OCI-M2 (cell line): Measurements from ENCODE around the gene GAP43.
"Not testable (repeated sequence)": the region's sequence is repeated elsewhere in the genome, so short reads cannot be mapped to it uniquely, and the experiment has no call there.

Experiments
- DNase-seq: peaks from one replicate; lab custom pipeline; 2025; ENCODE audit not compliant: unreplicated experiment; lab: John Stamatoyannopoulos, UW

Gene GAP43

DNA sequence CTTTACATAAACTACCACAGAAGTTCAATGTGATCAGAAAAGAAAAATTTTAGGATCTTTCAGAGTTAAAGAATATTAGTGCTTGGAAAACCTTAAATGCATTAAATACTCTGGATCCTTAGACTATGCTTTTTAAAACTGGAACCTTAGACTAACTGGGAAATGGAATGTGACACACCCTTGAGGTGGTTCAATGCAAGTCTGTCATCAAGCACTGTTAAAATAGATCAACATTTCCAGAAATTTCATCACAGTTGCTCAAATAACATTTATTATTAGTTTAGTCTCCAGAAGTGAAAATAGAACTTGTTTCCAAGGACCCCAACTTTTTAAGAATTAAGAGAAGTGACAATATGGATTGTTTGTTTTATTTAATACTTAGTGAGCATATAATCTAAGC lies 71.8 kb downstream of the GAP43 start:
- DNase-seq, result no peak

DNA sequence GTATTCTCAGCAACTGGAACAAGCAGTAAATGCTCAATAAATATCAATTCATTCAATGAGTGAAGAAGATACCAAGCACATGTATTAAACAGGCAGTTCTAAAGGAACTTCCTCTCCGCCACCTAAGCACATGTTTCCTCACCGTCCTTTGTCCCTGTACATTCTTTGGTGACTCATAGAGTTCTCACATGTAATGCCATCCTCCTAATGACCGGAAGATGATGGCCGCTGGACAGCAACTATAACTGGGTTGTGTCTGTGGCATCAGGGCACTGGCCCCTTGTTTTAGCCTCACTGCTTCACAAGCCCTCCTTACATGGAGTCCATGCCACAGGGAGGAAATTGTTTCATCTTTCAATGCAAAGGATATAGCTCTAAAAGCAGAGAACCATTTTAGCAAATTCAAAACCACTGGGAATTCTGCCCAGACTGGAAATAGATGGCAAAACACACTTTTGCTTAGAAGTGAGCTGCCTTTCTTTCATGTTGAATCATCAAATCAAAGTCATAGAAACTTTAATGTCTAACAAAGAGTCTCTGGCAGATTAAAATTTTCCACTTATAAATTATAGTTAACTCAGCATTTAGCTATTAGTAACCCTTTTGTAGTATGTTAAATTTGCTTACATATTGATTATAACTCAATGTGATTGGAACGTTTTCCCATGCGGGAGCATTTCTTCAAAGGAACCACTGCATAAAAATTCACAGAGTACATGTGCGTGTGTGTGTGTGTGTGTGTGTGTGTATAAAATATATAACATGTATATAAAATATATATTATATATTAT lies 74.1 kb downstream of the GAP43 start:
- DNase-seq, result no peak

DNA sequence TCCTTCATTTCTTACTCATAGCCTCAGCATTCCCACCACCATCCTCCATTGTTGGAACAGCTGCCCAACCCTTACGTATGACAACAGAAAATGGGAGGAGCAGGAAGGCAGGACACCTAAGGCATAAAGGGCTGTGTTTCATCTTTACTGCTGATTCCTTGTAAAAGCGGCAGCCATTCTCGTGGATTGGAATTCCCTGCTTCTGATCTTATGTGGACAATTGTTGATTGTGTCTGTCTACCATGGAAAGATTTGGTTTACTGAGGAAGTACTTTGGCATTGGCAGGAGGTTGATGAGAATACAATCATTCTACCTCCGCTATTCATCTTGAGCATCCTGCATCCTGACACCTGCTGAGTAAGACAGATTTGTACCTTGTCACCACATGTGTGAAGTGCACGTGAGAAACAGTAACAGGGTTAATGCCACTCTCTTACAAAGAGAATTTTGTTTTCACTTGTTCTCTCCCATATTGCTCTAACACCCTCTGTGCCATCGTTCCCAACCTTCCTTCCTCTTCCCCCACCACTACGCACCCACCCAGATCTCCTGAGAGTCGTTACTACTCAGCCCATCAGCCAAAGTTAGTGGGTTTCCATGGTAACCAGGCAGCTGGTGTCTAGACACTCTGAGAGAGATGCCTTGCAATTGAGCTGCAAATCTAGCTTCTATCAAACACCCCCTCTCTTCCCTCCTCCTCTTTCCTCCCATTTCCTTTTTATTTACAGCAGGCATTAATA lies 75.7 kb downstream of the GAP43 start:
- no peak for DNase-seq

DNA sequence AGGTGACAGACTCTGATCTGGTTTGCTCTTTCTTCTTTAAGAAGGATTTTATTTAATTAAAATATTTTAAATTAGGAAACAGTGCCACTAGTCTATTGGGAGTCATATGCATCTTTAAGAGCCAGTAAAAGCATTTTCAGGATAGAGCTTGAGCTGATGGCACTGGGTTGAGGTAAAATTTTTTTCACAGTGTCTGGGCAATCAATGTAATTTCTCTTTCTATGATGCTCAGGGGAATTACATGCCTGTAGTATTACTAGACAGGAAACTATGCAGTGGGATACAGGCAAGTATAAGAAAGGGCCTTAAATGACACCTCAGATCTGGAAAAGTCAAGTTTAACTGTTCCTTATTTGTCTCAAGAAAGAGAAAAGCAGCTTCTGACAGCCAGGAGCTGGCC lies 76.4 kb downstream of the GAP43 start:
- DNase-seq, result no peak

DNA sequence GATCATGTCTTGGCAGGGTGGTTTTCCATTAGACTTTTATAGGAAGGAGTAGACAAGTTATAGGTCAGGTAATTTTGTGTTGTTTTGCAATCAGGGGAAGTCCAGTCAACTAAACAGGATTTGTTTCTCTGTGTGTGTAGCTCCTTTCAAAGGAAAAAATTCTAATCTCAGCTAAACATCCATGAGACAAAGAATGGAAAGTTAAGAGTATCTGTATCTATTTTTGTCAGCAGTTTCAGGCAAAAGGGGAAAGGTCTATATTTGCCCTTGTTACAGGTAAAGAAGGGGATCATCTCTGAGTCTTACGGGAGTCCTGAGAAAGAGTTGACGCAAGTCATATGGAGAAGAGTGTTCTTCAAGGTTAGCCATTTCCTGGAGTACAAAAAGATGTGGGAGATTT lies 79.3 kb downstream of the GAP43 start:
- no peak for DNase-seq

DNA sequence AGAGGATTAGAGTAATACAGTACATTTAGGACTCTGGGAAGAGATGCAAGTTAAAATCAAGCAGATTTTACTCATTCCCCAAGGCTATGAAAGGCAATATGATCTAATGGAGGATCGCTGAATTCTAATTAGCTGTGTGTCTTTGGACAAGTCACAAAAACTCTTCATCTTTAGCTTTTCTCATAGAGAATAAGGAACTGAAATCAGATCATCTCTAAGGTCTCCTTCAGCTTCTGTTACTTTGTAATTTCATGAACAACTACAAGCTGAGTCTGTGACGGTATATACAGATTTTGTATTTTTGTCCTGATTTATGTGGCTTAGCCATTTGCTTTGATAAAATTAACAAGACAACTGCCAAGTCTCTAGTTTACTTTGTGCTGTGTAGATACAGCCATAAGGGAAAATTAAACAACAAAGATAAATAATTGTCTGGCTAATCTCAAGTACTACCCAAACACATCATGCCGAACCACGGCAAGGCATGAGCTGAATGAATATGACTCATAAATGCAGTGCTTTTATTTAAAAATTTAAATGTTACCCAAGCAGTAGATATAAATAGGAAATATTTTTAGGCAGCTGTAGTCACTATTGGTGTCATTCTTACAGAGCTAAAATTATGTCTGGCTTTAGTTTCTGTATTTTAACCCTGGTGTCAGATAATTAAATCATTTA lies 81.5 kb downstream of the GAP43 start:
- no peak for DNase-seq

DNA sequence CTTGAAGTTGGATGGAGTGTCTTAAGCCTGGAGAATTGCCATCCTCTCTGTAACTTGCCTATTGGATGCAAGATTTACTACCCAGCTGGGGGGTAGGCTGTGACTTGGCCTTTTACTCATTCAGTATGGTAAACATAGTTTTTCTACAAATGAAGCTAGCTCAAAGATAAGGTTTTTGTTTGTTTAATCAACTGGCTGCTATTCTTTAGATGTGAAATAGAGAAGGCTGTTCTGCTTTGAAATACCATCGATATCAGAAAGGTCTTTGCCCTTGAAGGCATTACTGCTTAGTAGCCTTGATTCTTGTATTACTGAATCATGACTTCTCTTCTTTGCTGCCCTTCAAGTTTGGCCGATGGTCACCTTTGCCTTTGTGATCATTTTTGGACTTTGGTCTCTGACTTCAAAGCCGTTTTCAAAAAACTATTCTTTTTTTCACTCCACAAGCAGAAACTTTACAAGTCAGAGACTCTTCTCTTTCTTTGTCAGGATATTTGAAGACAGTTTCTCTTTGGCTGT lies 83.1 kb downstream of the GAP43 start:
- DNase-seq, result no peak

DNA sequence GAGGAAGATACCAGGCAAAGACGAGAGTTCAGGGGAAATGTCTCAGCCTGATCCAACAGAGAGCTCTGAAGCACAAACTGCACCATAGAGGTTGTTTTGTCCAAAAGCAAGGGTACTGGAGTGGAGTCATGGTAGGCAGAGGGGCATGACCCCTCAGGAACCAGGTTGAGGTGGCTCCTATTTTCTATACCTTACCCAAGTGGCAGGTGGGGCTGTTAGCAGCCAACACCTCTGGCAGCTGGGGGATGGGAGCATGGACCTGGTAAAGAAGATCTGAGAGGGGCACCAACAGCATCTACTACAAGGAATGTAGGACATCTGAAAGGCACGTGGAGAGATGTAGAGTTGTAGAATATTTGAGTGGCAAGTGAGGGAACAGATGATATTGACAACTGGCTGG lies 85.2 kb downstream of the GAP43 start:
- no peak for DNase-seq

DNA sequence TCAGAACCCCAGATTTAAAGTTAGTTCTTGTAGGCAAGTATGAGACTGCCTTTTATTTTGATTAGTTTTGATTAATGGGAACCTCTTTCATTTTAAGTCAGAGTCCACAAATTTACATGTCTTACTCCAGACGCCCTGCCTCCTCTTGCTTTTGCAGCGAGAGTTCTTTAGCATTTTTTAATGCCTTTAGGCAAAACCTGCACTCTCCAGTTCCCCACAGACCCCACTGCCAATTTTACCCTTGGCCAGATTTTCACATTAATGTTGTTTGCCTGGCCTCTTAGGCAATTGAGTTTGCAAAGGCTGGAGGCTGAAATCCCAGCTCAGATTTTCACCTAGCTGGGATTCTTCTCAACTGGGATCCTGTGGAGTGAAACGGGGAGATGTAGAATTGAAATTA lies 85.8 kb downstream of the GAP43 start:
- DNase-seq, result no peak

DNA sequence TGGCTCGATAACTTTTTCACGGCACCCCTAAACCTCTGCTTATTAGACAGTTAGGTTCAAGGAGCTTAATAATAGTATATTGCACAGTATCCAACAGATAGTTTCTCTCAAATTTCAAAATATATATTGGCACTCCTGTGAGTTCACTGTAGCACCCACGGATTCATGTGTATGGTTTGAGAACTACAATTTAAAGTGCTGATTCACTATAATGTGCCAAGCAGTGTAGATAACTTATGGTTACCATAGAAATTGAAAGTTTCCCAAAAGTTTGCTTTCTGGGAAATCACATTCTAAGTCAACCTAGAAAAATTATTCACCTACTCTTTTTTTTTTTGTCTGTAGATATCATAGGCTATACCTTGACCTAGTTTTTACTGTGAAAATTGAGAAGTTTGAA lies 86.6 kb downstream of the GAP43 start:
- no peak for DNase-seq

DNA sequence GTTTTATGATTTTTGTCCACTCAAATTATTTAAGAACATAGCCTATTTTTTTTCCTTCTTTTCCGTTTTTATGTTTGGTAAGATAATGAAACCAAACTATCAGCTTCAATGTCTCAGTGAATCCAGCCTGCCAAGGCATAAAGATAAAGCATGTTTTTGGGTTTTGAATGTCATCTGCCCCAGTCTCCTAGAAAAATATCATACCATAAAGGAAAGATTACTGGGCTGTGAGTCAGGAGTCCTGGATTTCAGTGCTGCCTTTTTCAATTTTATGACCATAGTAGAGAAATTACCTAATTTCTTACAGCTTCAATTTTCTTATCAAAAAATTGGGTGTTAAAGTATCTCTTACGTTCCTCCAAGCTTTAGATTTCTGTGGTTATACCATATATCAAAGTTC lies 87.5 kb downstream of the GAP43 start:
- no peak for DNase-seq

DNA sequence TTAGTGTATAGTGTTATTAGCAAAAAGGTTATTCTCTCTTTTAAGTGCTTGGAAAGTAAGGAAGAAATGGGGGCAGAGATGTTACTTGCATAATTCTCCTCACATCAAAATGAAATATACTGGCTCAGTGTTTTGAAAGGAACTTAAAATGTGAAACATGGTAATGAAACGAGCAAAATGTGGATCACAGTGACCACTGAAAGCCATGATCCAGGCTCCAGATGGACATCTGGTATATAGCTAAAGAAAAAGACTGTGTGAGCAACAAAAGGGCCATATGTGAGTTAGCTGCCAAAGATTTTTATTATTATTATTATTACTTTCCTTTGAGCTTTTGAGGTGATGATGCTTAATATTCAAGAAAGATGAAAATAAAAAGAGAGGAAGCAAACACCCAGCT lies 89.6 kb downstream of the GAP43 start:
- no peak for DNase-seq

DNA sequence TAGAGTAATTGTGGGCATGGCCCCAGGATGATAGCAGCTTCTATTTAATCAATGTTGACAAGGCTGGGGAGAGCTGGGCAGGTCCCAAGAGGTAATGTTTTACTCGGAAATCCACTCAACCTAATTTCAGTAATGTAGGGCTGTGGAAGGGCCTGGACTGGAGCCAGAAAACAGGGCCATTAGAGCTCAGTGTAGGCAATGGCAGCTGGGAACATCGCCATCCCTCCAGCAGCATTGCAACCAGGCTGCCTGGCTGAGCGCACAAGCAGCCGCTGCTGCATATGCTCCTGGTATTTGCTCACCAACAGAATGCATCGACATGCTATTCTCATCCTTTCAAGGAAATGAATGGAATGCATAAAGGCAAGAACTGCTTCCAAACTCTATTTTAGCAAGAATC lies 90.0 kb downstream of the GAP43 start:
- DNase-seq, result no peak

DNA sequence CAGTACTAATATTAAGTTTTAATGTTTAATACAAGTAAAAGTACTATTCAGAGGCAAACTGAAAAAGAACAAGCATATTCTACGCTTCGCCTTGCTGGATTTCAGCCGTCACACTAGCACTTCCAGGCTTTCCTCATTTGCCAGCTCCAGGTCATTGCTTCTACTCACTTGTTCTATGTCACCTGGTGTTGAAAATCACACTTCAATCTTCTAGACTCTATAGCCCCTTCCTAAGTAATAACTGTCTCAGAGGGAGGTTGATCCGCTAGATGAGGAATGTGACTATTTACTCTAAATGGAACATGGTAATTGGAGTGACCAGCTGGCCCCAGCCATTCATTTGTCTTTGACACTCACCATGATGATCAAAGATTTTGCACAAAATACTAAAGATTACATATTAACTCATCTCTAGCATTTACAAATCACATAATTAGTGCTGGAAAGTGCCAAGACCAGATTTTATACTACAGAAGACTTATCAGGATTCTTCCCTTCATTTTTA lies 92.0 kb downstream of the GAP43 start:
- no peak for DNase-seq

DNA sequence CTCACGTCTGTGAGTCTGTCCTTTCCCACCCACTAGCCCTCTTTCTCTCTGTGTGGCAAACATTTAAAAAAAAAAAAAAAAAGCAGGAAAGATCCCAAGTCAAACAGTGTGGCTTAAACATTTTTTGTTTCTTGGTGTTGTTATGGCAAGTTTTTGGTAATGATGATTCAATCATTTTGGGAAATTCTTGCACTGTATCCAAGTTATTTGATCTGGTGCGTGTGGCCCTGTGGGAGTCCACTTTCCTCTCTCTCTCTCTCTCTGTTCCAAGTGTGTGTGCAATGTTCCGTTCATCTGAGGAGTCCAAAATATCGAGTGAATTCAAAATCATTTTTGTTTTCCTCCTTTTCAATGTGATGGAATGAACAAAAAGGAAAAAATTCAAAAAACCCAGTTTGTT lies 97.7 kb downstream of the GAP43 start:
- no peak for DNase-seq

DNA sequence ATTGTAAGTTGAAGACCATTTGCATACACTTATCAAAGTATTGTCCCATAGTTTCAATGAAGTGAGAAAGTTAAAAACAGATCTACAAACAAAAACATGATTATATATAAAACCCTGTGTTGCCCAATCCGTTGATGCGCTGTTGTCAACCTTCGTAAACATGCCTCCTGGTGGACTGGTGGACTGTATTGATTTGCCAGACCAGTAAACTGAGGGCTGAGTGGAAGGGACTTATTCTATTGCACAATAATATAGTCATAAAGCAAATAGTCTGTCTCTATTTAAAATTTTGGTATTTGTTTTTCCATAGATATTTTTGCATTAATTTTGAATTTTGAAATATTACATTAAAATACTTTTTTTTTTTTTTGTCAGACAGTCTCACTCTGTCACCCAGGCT lies 102.5 kb downstream of the GAP43 start:
- DNase-seq, result no peak

DNA sequence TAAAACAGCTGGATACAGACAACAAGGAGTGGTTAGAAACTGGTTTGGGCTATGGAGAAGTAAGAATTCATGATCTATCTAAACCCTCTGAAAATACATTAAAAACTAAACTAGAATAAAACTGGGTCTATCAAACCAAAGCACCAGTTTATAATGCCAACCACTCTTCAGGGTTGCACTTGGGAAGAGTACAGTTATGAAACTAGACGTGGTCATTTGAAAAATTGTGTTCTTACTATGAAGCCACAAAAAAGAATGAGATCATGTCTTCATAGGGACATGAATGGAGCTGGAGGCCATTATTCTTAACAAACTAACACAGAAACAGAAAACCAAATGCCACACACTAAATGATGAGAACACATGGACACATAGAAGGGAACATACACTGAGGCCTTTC lies 103.8 kb downstream of the GAP43 start:
- DNase-seq, result no peak

DNA sequence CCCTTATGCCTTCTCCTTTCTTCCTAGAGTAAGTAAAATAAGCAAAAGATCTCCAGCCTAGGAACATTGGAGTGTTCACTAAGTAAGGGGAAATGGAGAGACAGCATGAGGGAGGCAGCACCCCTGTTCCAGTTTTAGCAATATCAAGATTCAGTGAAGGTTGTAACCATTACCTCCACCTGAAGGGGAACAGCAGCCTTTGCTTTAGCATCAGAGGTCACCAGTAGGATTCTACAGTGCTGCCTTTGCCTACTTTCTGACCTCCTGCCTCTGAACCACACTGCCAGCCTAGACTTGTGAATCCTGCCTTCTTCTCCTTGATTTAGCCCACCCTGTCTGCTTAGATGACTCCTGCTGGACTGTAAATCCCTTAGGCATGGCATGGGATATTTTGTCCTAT lies 104.7 kb downstream of the GAP43 start:
- DNase-seq, result no peak

DNA sequence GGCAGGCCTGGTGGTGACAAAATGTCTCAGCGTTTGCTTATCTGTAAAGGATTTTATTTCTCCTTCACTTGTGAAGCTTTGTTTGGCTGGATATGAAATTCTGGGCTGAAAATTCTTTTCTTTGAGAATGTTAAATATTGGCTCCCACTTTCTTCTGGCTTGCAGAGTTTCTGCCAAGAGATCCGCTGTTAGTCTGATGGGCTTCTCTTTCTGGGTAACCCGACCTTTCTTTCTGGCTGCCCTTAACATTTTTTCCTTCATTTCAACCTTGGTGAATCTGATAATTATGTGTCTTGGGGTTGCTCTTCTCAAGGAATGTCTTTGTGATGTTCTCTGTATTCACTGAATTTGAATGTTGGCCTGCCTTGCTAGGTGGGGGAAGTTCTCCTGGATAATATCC lies 113.0 kb downstream of the GAP43 start:
- DNase-seq, result not testable (repeated sequence)

DNA sequence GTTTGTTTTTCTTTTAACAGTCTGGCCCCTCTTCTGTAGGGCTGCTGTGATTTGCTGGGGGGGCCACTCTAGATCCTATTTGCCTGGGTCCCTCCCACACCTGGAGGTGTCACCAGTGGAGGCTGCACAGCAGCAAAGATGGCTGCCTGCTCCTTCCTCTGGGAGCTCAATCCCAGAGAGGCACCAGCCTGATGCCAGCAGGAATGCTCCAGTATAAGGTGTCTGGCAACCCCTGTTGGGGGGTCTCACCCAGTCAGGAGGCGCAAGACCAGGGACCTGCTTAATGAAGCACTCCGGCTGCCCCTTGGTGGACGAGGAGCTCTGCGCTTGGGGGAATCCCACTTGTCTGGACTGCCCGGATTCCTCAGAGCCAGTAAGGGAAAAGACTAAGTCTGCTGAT lies 118.3 kb downstream of the GAP43 start:
- DNase-seq, result no peak

DNA sequence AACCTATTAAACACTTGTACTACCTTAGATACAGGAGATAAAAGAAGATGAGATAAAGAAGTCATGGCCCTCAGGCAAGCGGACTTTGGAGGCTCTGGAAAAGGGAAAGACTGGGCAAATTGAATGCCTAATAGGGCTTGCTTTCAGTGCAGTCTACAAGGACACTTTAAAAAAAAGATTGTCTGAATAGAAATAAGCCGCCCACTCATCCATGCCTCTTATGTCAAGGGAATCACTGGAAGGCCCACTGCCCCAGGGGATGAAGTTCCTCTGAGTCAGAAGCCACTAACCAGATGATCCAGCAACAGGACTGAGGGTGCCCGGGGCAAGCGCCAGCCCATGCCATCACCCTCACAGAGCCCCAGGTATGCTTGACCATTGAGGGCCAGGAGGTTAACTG lies 121.2 kb downstream of the GAP43 start:
- DNase-seq, result not testable (repeated sequence)

DNA sequence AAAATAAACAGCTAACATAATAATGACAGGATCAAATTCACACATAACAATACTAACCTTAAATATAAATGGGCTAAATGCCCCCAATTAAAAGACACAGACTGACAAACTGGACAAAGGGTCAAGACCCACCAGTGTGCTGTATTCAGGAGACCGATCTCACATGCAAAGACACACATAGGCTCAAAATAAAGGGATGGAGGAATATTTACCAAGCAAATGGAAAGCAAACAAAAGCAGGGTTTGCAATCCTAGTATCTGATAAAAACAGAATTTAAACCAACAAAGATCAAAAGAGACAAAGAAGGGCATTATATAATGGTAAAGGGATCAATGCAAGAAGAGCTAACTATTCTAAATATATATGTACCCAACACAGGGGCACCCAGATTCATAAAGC lies 129.7 kb downstream of the GAP43 start:
- DNase-seq, result not testable (repeated sequence)
